Measurements from ENCODE around the gene CEP72.

DNA sequence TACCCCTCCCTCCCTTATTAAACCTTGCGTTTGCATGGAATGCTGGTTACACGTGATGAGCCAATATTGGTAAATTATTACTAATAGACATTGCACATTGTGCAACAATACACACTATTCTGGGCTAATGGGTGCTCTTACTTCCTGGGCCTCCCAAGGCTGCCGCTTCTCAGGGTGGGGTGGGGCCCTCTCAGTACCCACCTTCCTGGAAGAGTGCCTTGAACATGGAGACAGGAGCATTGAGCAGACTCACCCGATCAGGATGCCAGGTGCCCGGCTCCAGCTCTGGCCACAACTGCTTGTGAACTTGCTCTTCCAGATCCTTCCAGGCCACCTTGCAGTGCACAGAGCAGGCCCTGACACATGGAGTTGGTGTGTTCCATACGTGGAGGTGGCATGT lies 24.7 kb upstream of the CEP72 start:
- TF ChIP-seq, protein P1, sequence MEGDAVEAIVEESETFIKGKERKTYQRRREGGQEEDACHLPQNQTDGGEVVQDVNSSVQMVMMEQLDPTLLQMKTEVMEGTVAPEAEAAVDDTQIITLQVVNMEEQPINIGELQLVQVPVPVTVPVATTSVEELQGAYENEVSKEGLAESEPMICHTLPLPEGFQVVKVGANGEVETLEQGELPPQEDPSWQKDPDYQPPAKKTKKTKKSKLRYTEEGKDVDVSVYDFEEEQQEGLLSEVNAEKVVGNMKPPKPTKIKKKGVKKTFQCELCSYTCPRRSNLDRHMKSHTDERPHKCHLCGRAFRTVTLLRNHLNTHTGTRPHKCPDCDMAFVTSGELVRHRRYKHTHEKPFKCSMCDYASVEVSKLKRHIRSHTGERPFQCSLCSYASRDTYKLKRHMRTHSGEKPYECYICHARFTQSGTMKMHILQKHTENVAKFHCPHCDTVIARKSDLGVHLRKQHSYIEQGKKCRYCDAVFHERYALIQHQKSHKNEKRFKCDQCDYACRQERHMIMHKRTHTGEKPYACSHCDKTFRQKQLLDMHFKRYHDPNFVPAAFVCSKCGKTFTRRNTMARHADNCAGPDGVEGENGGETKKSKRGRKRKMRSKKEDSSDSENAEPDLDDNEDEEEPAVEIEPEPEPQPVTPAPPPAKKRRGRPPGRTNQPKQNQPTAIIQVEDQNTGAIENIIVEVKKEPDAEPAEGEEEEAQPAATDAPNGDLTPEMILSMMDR (IDR thresholded peaks at IDR 0.05), result no peak
- TF ChIP-seq POLR2A (IDR thresholded peaks at IDR 0.05), result no peak
